Esophagus squamous epithelium (tissue), 5 donors: ENCODE results near the gene UBE3A. TPM values are rescaled to one million over a fixed set of nuclear protein-coding genes. Genes with fewer than 3 reads are reported as not detected.

Experiments used
- DNase-seq: peaks from one replicate; lab custom pipeline; 2025; lab: John Stamatoyannopoulos, UW
- H3K27ac ChIP-seq, 4 donors: fragments of 200-600 bp; sonication (generic); one replicate each; pipeline ENCODE4 v1.5.1; 2016 to 2019; ENCODE audit warnings: mild to moderate bottlenecking in 1 of 4
- H3K27me3 ChIP-seq, 4 donors: fragments of 200-600 bp; sonication (generic); 1 replicate in 3 of 4; 2 replicates in 1 of 4; pipeline versions ENCODE4 v1.5.1 to v1.6.0; 2017 to 2021; ENCODE audit warnings: antibody characterized with exemption in 1 of 4
- H3K36me3 ChIP-seq, 3 donors: fragments of 200-600 bp; sonication (generic); one replicate each; pipeline ENCODE4 v1.5.1; 2016 to 2019
- H3K4me1 ChIP-seq, 3 donors: fragments of 200-600 bp; sonication (generic); one replicate each; pipeline ENCODE4 v1.5.1; 2017 to 2019
- H3K4me3 ChIP-seq, 4 donors: fragments of 200-600 bp; sonication (generic); 1 replicate in 3 of 4; 2 replicates in 1 of 4; pipeline ENCODE4 v1.5.1; 2016 to 2019; ENCODE audit warnings: mild to moderate bottlenecking in 2 of 4, moderate library complexity in 1 of 4
- H3K9me3 ChIP-seq, 3 donors: fragments of 200-600 bp; sonication (generic); one replicate each; pipeline ENCODE4 v1.5.1; 2016 to 2019
- CTCF ChIP-seq, 6 experiments: fragments of 450-650 bp in 4 of 6; fragments of 200-600 bp in 2 of 6; sonication (generic) in 2 of 6; IDR thresholded peaks; one replicate each; pipeline ENCODE4 v1.5.1; 2016 to 2019; ENCODE audit warnings: antibody characterized with exemption in 6 of 6, mild to moderate bottlenecking in 4 of 6, moderate library complexity in 4 of 6
- POLR2A ChIP-seq, 4 donors: fragments of 450-650 bp; IDR thresholded peaks; one replicate each; pipeline ENCODE4 v1.6.1; 2017; ENCODE audit warnings: antibody characterized with exemption in 4 of 4, mild to moderate bottlenecking in 4 of 4, moderate library complexity in 3 of 4
- WGBS, 2 donors: methylation state at CpG; one replicate each; pipeline ENCODE4 v1.1.5; 2018; 5-methylcytosine and 5-hydroxymethylcytosine counted together
- intact Hi-C: fragments of 100-400 bp; cut with DNase I; formaldehyde crosslinking; loops from one replicate; pipeline ENCODE4 v1.15.0; 2022
- total RNA-seq, 4 donors: library from RNA; depleted of rRNA; stranded (reverse); fragments of >200 nt; gene quantifications; one replicate each; pipeline ENCODE4 v1.1.0, GENCODE V29; 2016
- donor health status: DM: yes; HTN: yes; CAD: no.

The UBE3A gene
- total RNA-seq, 4 donors from 2014 or later, result 36.7 to 84.7 (median 47.0) TPM

GRCh38 chr15:25401501-25401900 is 37.3 kb downstream of the UBE3A start:
- H3K4me1 ChIP-seq, result peaks cover 0 to 20% (median 4%) of the 10 kb centered on the region in 3 donors
- no peak overlapping the region for H3K4me3 ChIP-seq
- no peak for DNase-seq
- H3K36me3 ChIP-seq, result peaks cover 8 to 52% (median 14%) of the 10 kb centered on the region in 3 donors
- no peaks in the 10 kb centered on the region for H3K27me3 ChIP-seq
- H3K27ac ChIP-seq, result peak overlapping the region in 1 of 4 donors; percentile 10
- no peak for TF ChIP-seq CTCF (IDR thresholded peaks at IDR 0.05)
- peaks cover 0 to 14% (median 3%) of the 10 kb centered on the region in 3 donors for H3K9me3 ChIP-seq
- intact Hi-C loops, result no loop called here

DNA sequence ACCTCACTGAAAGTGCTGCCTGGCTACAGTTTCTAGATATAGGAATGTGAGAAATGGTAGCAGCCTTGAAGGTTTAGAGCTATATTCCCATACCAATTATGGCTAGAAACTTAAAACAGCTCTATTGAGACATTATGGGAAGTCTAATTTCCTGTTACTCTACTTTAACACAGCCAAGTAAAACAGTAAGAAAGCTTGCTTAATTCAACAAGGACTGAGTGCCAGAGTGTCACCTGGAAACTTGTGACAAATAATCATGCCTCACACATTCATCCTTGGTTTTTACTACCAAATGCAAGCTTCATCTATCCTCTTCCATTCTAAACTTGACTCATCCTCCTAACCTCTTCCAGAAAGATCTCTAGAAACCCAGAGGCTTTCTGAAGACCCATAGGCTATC is 41.7 kb downstream of the UBE3A start:
- Histone ChIP-seq H3K4me3 (no peak overlapping the region), H3K4me1 (peaks cover 0 to 17% (median 6%) of the 10 kb centered on the region in 3 donors), H3K27ac (no peak overlapping the region), H3K36me3 (peaks cover 0 to 46% (median 1%) of the 10 kb centered on the region in 3 donors), H3K27me3 (no peaks in the 10 kb centered on the region), H3K9me3 (peaks cover 0 to 9% (median 0%) of the 10 kb centered on the region in 3 donors)
- intact Hi-C loops, result no loop called here
- TF ChIP-seq CTCF (IDR thresholded peaks at IDR 0.05), result no peak
- no peak for TF ChIP-seq POLR2A (IDR thresholded peaks at IDR 0.05)
- no peak for DNase-seq

DNA sequence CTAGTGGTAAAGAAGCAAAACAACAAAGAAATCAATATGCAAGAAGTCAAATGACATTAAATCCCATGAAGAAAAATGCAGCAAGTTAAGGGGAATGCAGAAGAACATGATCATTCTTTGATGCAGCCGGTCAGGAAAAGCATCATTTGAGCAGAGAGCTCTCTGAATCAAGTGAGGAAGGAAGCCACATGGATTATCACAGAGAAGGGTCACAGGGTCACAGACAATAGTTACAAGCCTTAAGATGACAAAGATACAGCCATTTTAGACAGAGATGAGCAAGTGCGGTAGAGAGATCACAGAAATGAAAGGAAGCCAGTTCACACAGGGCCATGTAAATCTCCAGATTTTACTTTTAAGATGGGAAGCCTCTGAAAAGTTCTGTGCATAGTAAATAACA is 43.9 kb downstream of the UBE3A start:
- no peak for TF ChIP-seq POLR2A (IDR thresholded peaks at IDR 0.05)
- no peak for TF ChIP-seq CTCF (IDR thresholded peaks at IDR 0.05)
- no peak overlapping the region for H3K4me3 ChIP-seq
- 61 to 86% methylated on average over 2 of the region's 2 CpGs for WGBS, 2 donors
- H3K9me3 ChIP-seq, result no peaks in the 10 kb centered on the region
- H3K36me3 ChIP-seq, result peaks cover 0 to 44% (median 0%) of the 10 kb centered on the region in 3 donors
- no peak overlapping the region for H3K27ac ChIP-seq
- no peaks in the 10 kb centered on the region for H3K27me3 ChIP-seq
- intact Hi-C loops, result no loop called here
- peaks cover 0 to 12% (median 7%) of the 10 kb centered on the region in 3 donors for H3K4me1 ChIP-seq
- no peak for DNase-seq

DNA sequence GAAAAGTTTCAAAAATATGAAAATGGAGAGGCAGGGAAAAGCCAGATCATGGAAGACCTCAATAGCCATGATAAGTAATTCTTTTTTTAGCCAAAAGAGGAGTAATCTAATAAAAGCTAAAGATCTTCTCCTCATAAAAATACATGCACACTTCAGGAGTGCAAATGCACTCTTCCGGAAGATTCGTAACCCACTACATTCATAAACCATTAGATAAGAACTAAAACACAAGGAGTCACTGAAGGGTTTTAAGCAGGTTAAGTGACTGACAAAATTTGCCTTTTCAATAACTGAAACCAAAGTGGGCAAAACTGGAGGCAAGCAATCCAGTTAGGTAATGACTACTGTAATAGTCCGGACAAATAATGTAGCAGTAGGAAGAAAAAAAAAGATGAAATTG is 46.0 kb downstream of the UBE3A start:
- peaks cover 0 to 50% (median 0%) of the 10 kb centered on the region in 3 donors for H3K36me3 ChIP-seq
- no peaks in the 10 kb centered on the region for H3K27me3 ChIP-seq
- 70 to 99% methylated on average over 3 of the region's 3 CpGs for WGBS, 2 donors
- H3K4me1 ChIP-seq, result peaks cover 0 to 12% (median 7%) of the 10 kb centered on the region in 3 donors
- H3K9me3 ChIP-seq, result no peaks in the 10 kb centered on the region
- H3K27ac ChIP-seq, result no peak overlapping the region
- TF ChIP-seq CTCF (IDR thresholded peaks at IDR 0.05) (no peak), POLR2A (IDR thresholded peaks at IDR 0.05) (no peak)
- no peak overlapping the region for H3K4me3 ChIP-seq
- no peak for DNase-seq
- intact Hi-C loops, result no loop called here

GRCh38 chr15:25391971-25392721 is 46.7 kb downstream of the UBE3A start:
- Histone ChIP-seq H3K27ac (no peak overlapping the region), H3K9me3 (no peaks in the 10 kb centered on the region), H3K4me1 (peaks cover 0 to 6% (median 4%) of the 10 kb centered on the region in 3 donors), H3K36me3 (peaks cover 0 to 52% (median 0%) of the 10 kb centered on the region in 3 donors), H3K4me3 (no peak overlapping the region), H3K27me3 (no peaks in the 10 kb centered on the region)
- intact Hi-C loops, result no loop called here
- no peak for DNase-seq
- no peak for TF ChIP-seq POLR2A (IDR thresholded peaks at IDR 0.05)
- no peak for TF ChIP-seq CTCF (IDR thresholded peaks at IDR 0.05)
- WGBS, 2 donors, result 76 to 81% methylated on average over 4 of the region's 4 CpGs
